ENCODE data around the gene MOK. TPM values are rescaled to one million over a fixed set of nuclear protein-coding genes. Genes with fewer than 3 reads are reported as not detected.
"Not testable (repeated sequence)": the region's sequence is repeated elsewhere in the genome, so short reads cannot be mapped to it uniquely, and the experiment has no call there.

MOK gene
- 10.8 TPM for total RNA-seq
- long read RNA-seq, partial matches to known transcripts: 2 of 12 reads
- long read RNA-seq, other reads (novel, unspliced or antisense): 7 of 12 reads

GRCh38 chr14:102304611-102305506 is at the start of gene MOK:
Gene MOK, minus strand, starts transcription at chr14:102305164. Its CDS starts 196 bp downstream, at chr14:102304968.
- intact Hi-C loops (cut with DNase I): no loop called here
- DNase-seq: peak; percentile 98
- peak; percentile 100 for ATAC-seq (ENCODE audit: poor library complexity)

- ATAC-seq (ENCODE audit: poor library complexity): no peak
- intact Hi-C loops (cut with DNase I): no loop called here
- DNase-seq: no peak
These were observed 48.2 kb upstream of the MOK start for GRCh38 chr14:102353126-102353619.

GRCh38 chr14:102352213-102352612 is 47.2 kb upstream of the MOK start:
- ATAC-seq (ENCODE audit: poor library complexity) (no peak), DNase-seq (no peak)
- intact Hi-C loops (cut with DNase I): no loop called here

GRCh38 chr14:102351593-102351992 is 46.6 kb upstream of the MOK start:
- ATAC-seq (ENCODE audit: poor library complexity): peak; percentile 59
- intact Hi-C loops (cut with DNase I); DNase-seq: not testable (repeated sequence)

GRCh38 chr14:102351023-102351422 is 46.1 kb upstream of the MOK start:
- intact Hi-C loops (cut with DNase I): no loop called here
- DNase-seq: no peak
- ATAC-seq (ENCODE audit: poor library complexity): peak; percentile 54

- ATAC-seq (ENCODE audit: poor library complexity) (no peak), DNase-seq (no peak)
- intact Hi-C loops (cut with DNase I): no loop called here
These were observed 43.4 kb upstream of the MOK start for GRCh38 chr14:102348376-102348775.

GRCh38 chr14:102346645-102347044 is 41.7 kb upstream of the MOK start:
- ATAC-seq (ENCODE audit: poor library complexity) (no peak), DNase-seq (no peak)
- intact Hi-C loops (cut with DNase I): no loop called here

GRCh38 chr14:102345232-102345631 is 40.3 kb upstream of the MOK start:
- no peak for ATAC-seq (ENCODE audit: poor library complexity)
- intact Hi-C loops (cut with DNase I): no loop called here
- DNase-seq: no peak

- DNase-seq: no peak
- intact Hi-C loops (cut with DNase I): no loop called here
- no peak for ATAC-seq (ENCODE audit: poor library complexity)
These were observed 39.5 kb upstream of the MOK start for GRCh38 chr14:102344485-102344884.

GRCh38 chr14:102344084-102344483 is 39.1 kb upstream of the MOK start:
- DNase-seq (no peak), ATAC-seq (ENCODE audit: poor library complexity) (no peak)
- intact Hi-C loops (cut with DNase I): no loop called here

GRCh38 chr14:102342238-102342637 is 37.3 kb upstream of the MOK start:
- intact Hi-C loops (cut with DNase I): no loop called here
- DNase-seq: no peak
- no peak for ATAC-seq (ENCODE audit: poor library complexity)

- DNase-seq (no peak), ATAC-seq (ENCODE audit: poor library complexity) (no peak)
- intact Hi-C loops (cut with DNase I): no loop called here
These were observed 36.6 kb upstream of the MOK start for GRCh38 chr14:102341566-102341965.

- no peak for DNase-seq
- no peak for ATAC-seq (ENCODE audit: poor library complexity)
- intact Hi-C loops (cut with DNase I): no loop called here
These were observed 33.8 kb upstream of the MOK start for GRCh38 chr14:102338724-102339123.

- intact Hi-C loops (cut with DNase I): no loop called here
- no peak for ATAC-seq (ENCODE audit: poor library complexity)
- DNase-seq: no peak
These were observed 30.2 kb upstream of the MOK start for GRCh38 chr14:102335163-102335562.

- DNase-seq (no peak), ATAC-seq (ENCODE audit: poor library complexity) (peak; percentile 20)
These were observed 29.1 kb upstream of the MOK start for GRCh38 chr14:102333795-102334705.

GRCh38 chr14:102333390-102333789 is 28.4 kb upstream of the MOK start:
- intact Hi-C loops (cut with DNase I): no loop called here
- DNase-seq (no peak), ATAC-seq (ENCODE audit: poor library complexity) (no peak)

More at GRCh38 chr14:102333795-102334705, 29.1 kb upstream of the MOK start:
- intact Hi-C loops (cut with DNase I): no loop called here

- ATAC-seq (ENCODE audit: poor library complexity) (no peak), DNase-seq (no peak)
- intact Hi-C loops (cut with DNase I): no loop called here
These were observed 25.8 kb upstream of the MOK start for GRCh38 chr14:102330806-102331205.

GRCh38 chr14:102329381-102329780 is 24.4 kb upstream of the MOK start:
- DNase-seq; ATAC-seq (ENCODE audit: poor library complexity); intact Hi-C loops (cut with DNase I): not testable (repeated sequence)

- DNase-seq: peak; percentile 31
- no peak for ATAC-seq (ENCODE audit: poor library complexity)
These were observed 21.6 kb upstream of the MOK start for GRCh38 chr14:102326583-102326982.

More at GRCh38 chr14:102326583-102326982, 21.6 kb upstream of the MOK start:
- intact Hi-C loops (cut with DNase I): no loop called here

Measured in Right ventricle myocardium superior (tissue), 1 donor.